Heart left ventricle (tissue), 16 donors: Measurements from ENCODE around the gene GSK3B. TPM values are rescaled to one million over a fixed set of nuclear protein-coding genes. Genes with fewer than 3 reads are reported as not detected.

Source experiments
- ATAC-seq, 4 donors: fragments of 200-7000 bp; cut with Tn5 transposase; one replicate each; pipeline ENCODE4 v1.9.1; 2020 to 2022; ENCODE audit warnings: moderate library complexity in 4 of 4, mild to moderate bottlenecking in 3 of 4, moderate number of reproducible peaks in 1 of 4
- DNase-seq, 5 donors: peaks; one replicate each; pipeline ENCODE4 v3.0.0-alpha.2; 2020
- H3K27ac ChIP-seq, 12 donors: fragments of 200-600 bp; sonication (generic) in 4 of 12; one replicate each; pipeline versions ENCODE4 v1.5.0 to v1.8.0; 2016 to 2022; ENCODE audit warnings: mild to moderate bottlenecking in 2 of 12
- H3K27me3 ChIP-seq, 9 donors: fragments of 200-600 bp; sonication (generic) in 2 of 9; one replicate each; pipeline versions ENCODE4 v1.5.1 to v1.8.0; 2016 to 2022; ENCODE audit warnings: mild to moderate bottlenecking in 3 of 9
- H3K36me3 ChIP-seq, 9 donors: fragments of 200-600 bp; sonication (generic) in 2 of 9; one replicate each; pipeline versions ENCODE4 v1.5.0 to v1.8.0; 2018 to 2022; ENCODE audit warnings: mild to moderate bottlenecking in 2 of 9
- H3K4me1 ChIP-seq, 12 donors: fragments of 200-600 bp; sonication (generic) in 4 of 12; one replicate each; pipeline versions ENCODE4 v1.5.0 to v1.8.0; 2016 to 2022; ENCODE audit warnings: mild to moderate bottlenecking in 3 of 12
- H3K4me3 ChIP-seq, 12 donors: fragments of 200-600 bp; sonication (generic) in 4 of 12; one replicate each; pipeline versions ENCODE4 v1.5.0 to v1.8.0; 2017 to 2022; ENCODE audit warnings: mild to moderate bottlenecking in 9 of 12, moderate library complexity in 4 of 12
- H3K9me3 ChIP-seq, 12 donors: fragments of 200-600 bp; sonication (generic) in 4 of 12; one replicate each; pipeline versions ENCODE4 v1.5.0 to v1.8.0; 2016 to 2022; ENCODE audit warnings: mild to moderate bottlenecking in 1 of 12
- POLR2A ChIP-seq, 2 donors: fragments of 450-650 bp; IDR thresholded peaks; one replicate each; pipeline ENCODE4 v1.6.1; 2017; ENCODE audit warnings: antibody characterized with exemption in 2 of 2, mild to moderate bottlenecking in 2 of 2, moderate library complexity in 2 of 2
- WGBS, 4 donors: extraction: QIAGEN DNeasy Blood & Tissue Kit in 2 of 4; methylation state at CpG; one replicate each; pipeline versions ENCODE4 v1.1.5 to v1.1.7; 2013 to 2018; 5-methylcytosine and 5-hydroxymethylcytosine counted together
- intact Hi-C, 10 donors: fragments of 100-400 bp; cut with DNase I; formaldehyde crosslinking; loops; one replicate each; pipeline versions ENCODE4 v1.11.1 to v1.14.2; 2022
- polyA plus RNA-seq, 2 donors: library from polyadenylated mRNA; stranded (reverse); fragments of 200-250 nt; gene quantifications; one replicate each; pipeline ENCODE4 v1.2.3, GENCODE V29; 2013
- total RNA-seq, 9 donors: library from RNA; depleted of rRNA in 2 of 9; stranded (reverse); fragments of >200 nt in 2 of 9; fragmentation: NEBNext Ultra II Directional in 3 of 9; extraction: Animal tissue kit (Norgen Biotek cat#: 25700) in 3 of 9; gene quantifications; one replicate each; pipeline versions ENCODE4 v1.1.0 to v1.2.4, GENCODE V29; 2016 to 2023
- TF ChIP-seq, protein P1 (sequence below), 12 donors: fragments of 200-600 bp; sonication (generic) in 4 of 12; IDR thresholded peaks; one replicate each; pipeline versions ENCODE4 v1.5.0 to v1.8.0; 2018 to 2022; ENCODE audit warnings: antibody characterized with exemption in 12 of 12, mild to moderate bottlenecking in 5 of 12
- donor health status: ischemic (EF 13 %, LVEDD 7.1; RV severe dilation, severe dysfunction).
- donor health status: healthy with polysubstance abuse.
- donor health status: DM: no; HTN: yes; CAD: no.
- donor health status: DM: no; HTN: no; CAD: no.
- donor health status: ischemic (EF 25% LVEDD 6.9; RV normal size, moderate dysfunction).
- donor health status: ischemic (EF 25% LVEDD 5.7; RV mildly dilated, moderate dysfunction).
- donor health status: healthy.
- donor health status: DM: yes; HTN: yes; CAD: no.
- donor health status: ischemic (EF 35%, LVEDD 5.7; RV mildly dilated, moderate dysfunction).
- donor health status: nonischemic (EF 11% LVEDD 7.7; RV severe dilation, severe dysfunction).
- donor health status: DM: yes; HTN: yes; CAD: no.
- donor health status: PGD.
- donor health status: ischemic (EF 29% LVEDD 5.4; RV normal size, mild dysfunction).
- donor health status: nonischemic (EF 23%, LVEDD 6.1; RV moderate dilation, normal function).

Gene GSK3B
- total and polyA plus RNA-seq, 11 donors = 8.8 to 58.9 (median 41.2) TPM

DNA sequence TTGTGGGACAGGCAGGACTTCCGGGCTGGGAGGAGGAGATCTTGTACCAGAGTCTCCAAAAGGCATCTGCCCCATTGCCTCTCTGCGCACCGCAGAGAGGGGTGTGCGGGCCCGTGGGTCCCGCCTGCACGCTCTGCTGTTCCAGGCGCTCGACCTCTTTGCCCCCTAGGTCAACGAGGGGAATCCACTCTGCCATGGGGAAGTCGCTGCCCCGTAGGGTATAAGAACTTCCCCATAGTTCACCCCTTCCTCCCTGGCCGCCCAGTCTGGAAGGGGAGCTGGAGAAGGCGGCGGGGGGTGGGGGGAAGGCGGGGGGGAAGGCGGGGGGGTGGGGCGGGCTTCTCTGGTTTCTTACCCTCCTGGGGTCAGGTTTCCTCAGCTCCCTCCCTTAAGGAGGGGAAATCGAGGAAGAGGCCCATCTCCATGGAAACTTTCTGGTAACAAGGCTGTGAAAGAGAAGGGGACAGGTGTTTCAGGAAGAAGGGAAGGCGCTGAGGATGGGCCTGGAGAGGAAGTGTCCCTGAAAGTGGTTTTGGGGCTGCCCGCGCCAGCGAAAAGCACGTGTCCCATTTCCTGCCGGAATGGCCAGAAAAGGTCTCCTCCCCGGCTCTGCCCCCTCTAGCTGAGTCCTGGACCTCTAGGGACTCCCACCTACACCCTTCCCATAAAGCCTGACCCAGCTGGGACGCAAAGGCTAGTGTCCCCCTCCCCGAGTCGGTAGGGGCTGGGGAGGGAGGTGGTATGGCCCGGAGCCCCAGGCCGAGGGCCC lies 284.8 kb downstream of the GSK3B start:
- H3K4me3 ChIP-seq = peak overlapping the region; percentile 31 to 64 (median 50)
- H3K27ac ChIP-seq = peak overlapping the region in 1 of 12 donors; percentile 24
- no peak for DNase-seq
- H3K36me3 ChIP-seq = no peaks in the 10 kb centered on the region
- peak in 2 of 4 donors; percentile 6 to 19 for ATAC-seq
- H3K4me1 ChIP-seq = peaks cover 0 to 22% (median 8%) of the 10 kb centered on the region in 12 donors
- H3K27me3 ChIP-seq = peaks cover 0 to 7% (median 0%) of the 10 kb centered on the region in 9 donors
- WGBS, 4 donors = 31 to 43% (median 32%) methylated on average over 19 to 31 of the region's 31 CpGs
- intact Hi-C loops = loop anchor here in 1 of 10 donors (10.0 kb wide), 1 partner anchor 95 kb away; no protein-coding TSS in a partner anchor
- H3K9me3 ChIP-seq = no peaks in the 10 kb centered on the region
- TF ChIP-seq, protein P1, sequence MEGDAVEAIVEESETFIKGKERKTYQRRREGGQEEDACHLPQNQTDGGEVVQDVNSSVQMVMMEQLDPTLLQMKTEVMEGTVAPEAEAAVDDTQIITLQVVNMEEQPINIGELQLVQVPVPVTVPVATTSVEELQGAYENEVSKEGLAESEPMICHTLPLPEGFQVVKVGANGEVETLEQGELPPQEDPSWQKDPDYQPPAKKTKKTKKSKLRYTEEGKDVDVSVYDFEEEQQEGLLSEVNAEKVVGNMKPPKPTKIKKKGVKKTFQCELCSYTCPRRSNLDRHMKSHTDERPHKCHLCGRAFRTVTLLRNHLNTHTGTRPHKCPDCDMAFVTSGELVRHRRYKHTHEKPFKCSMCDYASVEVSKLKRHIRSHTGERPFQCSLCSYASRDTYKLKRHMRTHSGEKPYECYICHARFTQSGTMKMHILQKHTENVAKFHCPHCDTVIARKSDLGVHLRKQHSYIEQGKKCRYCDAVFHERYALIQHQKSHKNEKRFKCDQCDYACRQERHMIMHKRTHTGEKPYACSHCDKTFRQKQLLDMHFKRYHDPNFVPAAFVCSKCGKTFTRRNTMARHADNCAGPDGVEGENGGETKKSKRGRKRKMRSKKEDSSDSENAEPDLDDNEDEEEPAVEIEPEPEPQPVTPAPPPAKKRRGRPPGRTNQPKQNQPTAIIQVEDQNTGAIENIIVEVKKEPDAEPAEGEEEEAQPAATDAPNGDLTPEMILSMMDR (IDR thresholded peaks at IDR 0.05) = no peak

DNA sequence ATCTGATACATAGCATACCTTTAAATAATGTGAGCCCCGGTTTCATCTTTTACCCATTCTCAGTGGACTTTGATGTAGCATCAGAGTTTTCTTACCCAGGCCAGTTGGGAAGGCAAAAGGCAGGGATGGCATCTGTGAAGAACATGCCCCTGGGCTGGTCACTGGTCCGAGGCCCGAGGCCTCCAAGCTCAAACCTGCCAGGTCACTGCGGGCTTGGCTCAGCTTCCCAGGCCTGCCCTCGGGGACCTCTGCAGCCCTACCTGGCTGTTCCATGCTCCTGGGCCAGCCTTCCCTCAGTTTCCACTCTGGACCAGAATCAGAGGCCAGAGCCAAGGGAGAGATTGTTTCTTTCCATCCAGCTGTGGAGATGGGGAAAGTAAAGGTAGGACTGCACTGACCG lies 285.4 kb downstream of the GSK3B start:
- TF ChIP-seq POLR2A (IDR thresholded peaks at IDR 0.05) = no peak
- TF ChIP-seq, protein P1 (IDR thresholded peaks at IDR 0.05) = no peak
- no peak overlapping the region for H3K4me3 ChIP-seq
- no peaks in the 10 kb centered on the region for H3K36me3 ChIP-seq
- ATAC-seq (no peak), DNase-seq (no peak)
- peaks cover 0 to 22% (median 8%) of the 10 kb centered on the region in 12 donors for H3K4me1 ChIP-seq
- no peak overlapping the region for H3K27ac ChIP-seq
- H3K27me3 ChIP-seq = peaks cover 0 to 7% (median 0%) of the 10 kb centered on the region in 9 donors
- 91 to 100% (median 92%) methylated on average over 5 to 6 of the region's 6 CpGs for whole genome bisulfite sequencing, 4 donors
- H3K9me3 ChIP-seq = no peaks in the 10 kb centered on the region
- intact Hi-C loops = no loop called here

DNA sequence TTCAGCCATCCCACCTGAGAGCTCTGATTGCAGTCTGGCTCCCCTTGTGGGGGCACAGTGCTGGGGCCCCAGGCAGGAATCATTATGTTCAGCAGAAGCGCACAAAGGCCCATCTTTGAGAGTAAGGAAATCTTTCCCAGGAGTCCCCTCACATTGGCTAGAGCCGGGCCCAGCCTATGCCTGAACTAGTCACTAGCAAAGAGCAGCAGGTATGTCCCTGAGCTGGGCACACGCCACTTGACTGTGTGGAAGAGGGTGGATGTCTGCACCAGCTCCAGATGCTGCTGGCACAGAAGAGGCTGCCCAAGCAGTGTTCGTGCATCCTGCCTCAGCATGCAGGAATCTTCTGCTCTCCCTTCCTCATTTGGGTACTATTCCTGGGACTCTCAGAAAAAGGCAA lies 286.0 kb downstream of the GSK3B start:
- Histone ChIP-seq H3K27ac (no peak overlapping the region), H3K27me3 (peaks cover 0 to 7% (median 0%) of the 10 kb centered on the region in 9 donors), H3K4me1 (peaks cover 0 to 22% (median 8%) of the 10 kb centered on the region in 12 donors), H3K4me3 (no peak overlapping the region), H3K9me3 (no peaks in the 10 kb centered on the region), H3K36me3 (no peaks in the 10 kb centered on the region)
- no peak for ATAC-seq
- DNase-seq = no peak
- 94 to 98% (median 96%) methylated on average over 4 of the region's 4 CpGs for WGBS, 4 donors
- intact Hi-C loops = no loop called here
- TF ChIP-seq, protein P1 (IDR thresholded peaks at IDR 0.05) = no peak
- no peak for TF ChIP-seq POLR2A (IDR thresholded peaks at IDR 0.05)

DNA sequence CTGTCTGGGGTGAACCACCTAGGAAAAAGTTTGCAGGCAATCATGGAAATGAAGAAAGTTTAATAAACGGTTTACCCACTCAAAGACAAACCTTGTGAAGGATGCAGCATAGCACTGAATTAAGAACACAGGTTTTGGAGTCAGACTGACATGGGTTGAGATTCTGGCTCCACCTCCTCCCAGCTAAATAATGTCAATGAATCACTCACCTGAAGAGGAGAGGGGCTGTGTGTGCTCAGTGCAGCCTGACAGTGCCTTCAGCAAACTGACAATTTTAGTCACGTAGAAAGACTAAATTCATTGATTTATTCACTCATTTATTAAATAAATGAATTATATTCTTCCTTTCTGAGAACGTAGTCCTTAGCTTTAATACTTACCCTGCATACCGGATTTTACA lies 293.4 kb downstream of the GSK3B start:
- H3K27ac ChIP-seq = no peak overlapping the region
- H3K27me3 ChIP-seq = no peaks in the 10 kb centered on the region
- no peaks in the 10 kb centered on the region for H3K4me1 ChIP-seq
- no peak for ATAC-seq
- no peaks in the 10 kb centered on the region for H3K9me3 ChIP-seq
- no peak overlapping the region for H3K4me3 ChIP-seq
- WGBS, 4 donors = 78 to 90% (median 84%) methylated on average over 4 of the region's 4 CpGs
- DNase-seq = no peak
- intact Hi-C loops = no loop called here
- TF ChIP-seq, protein P1 (IDR thresholded peaks at IDR 0.05) = no peak
- no peak for TF ChIP-seq POLR2A (IDR thresholded peaks at IDR 0.05)
- no peaks in the 10 kb centered on the region for H3K36me3 ChIP-seq
